IMR-90 (cell line): ENCODE measurements around the gene CAV3. TPM values are rescaled to one million over a fixed set of nuclear protein-coding genes. Genes with fewer than 3 reads are reported as not detected.

Experiments
- ATAC-seq: fragments of 200-7000 bp; cut with Tn5 transposase; 2 replicates; pipeline ENCODE4 v1.9.1; 2020; ENCODE audit warnings: low read depth, mild to moderate bottlenecking, moderate library complexity
- BruUV-seq: library from RNA; stranded (reverse); fragments of 400-500 nt; replicated peaks from 2 replicates; lab custom pipeline; 2021; lab: Mats Ljungman, UMichigan
- CTCF ChIA-PET: fragments of 300-600 bp; formaldehyde crosslinking; extraction: SDS; loops from one replicate; lab custom pipeline; 2021; ENCODE audit warnings: antibody characterized with exemption; lab: Yijun Ruan, JAX
- POLR2A ChIA-PET: fragments of 300-600 bp; sonication (Branson Sonifier 250); formaldehyde crosslinking; loops from one replicate; lab custom pipeline; 2022; ENCODE audit warnings: antibody characterized with exemption; ENCODE audit not compliant: unreplicated experiment; lab: Charles Lee
- DNase-seq: peaks from one replicate; pipeline ENCODE4 v3.0.0; 2013
- H2AFZ ChIP-seq: replicated peaks from 2 replicates; pipeline ENCODE3; 2013; ENCODE audit warnings: low read length, mild to moderate bottlenecking; ENCODE audit not compliant: poor library complexity
- H2AK5ac ChIP-seq: 2 replicates; pipeline ENCODE4 v1.6.1; 2013; ENCODE audit warnings: low read depth, low read length, inconsistent platforms
- H2AK9ac ChIP-seq: replicated peaks from 2 replicates; pipeline ENCODE3; 2013; ENCODE audit warnings: mild to moderate bottlenecking, low read depth, low read length, moderate library complexity; ENCODE audit not compliant: poor library complexity
- H2BK120ac ChIP-seq: 2 replicates; pipeline ENCODE4 v1.6.1; 2013; ENCODE audit warnings: low read depth, low read length, inconsistent platforms
- H2BK15ac ChIP-seq: 3 replicates; pipeline ENCODE4 v1.6.1; 2013; ENCODE audit warnings: low read depth, low read length, inconsistent platforms
- H2BK20ac ChIP-seq: 2 replicates; pipeline ENCODE4 v1.6.1; 2013; ENCODE audit warnings: low read depth, mild to moderate bottlenecking, inconsistent platforms, low read length, moderate library complexity
- H2BK5ac ChIP-seq: 2 replicates; pipeline ENCODE4 v1.6.1; 2013; ENCODE audit warnings: mild to moderate bottlenecking, low read depth, low read length, inconsistent platforms; ENCODE audit not compliant: poor library complexity, severe bottlenecking
- H3K14ac ChIP-seq: replicated peaks from 2 replicates; pipeline ENCODE4 v1.6.1; 2013; ENCODE audit warnings: low read depth, low read length, inconsistent platforms
- H3K18ac ChIP-seq: 2 replicates; pipeline ENCODE4 v1.6.1; 2013; ENCODE audit warnings: low read depth, low read length, control low read depth
- H3K23ac ChIP-seq: 2 replicates; pipeline ENCODE4 v1.6.1; 2013; ENCODE audit warnings: low read depth, low read length, inconsistent platforms
- H3K27ac ChIP-seq: 2 replicates; pipeline ENCODE4 v1.5.1; 2013; ENCODE audit warnings: mild to moderate bottlenecking, control low read depth, low read length; ENCODE audit not compliant: insufficient read depth
- H3K27me3 ChIP-seq: 2 replicates; pipeline ENCODE4 v1.6.1; 2013; ENCODE audit warnings: low read length; ENCODE audit not compliant: control insufficient read depth, insufficient read depth
- H3K36me3 ChIP-seq: 2 replicates; pipeline ENCODE4 v1.6.1; 2013; ENCODE audit warnings: low read length, mixed read lengths; ENCODE audit not compliant: control insufficient read depth, insufficient read depth
- H3K4ac ChIP-seq: 2 replicates; pipeline ENCODE4 v1.6.1; 2013; ENCODE audit warnings: low read depth, low read length, inconsistent platforms
- H3K4me1 ChIP-seq: 2 replicates; pipeline ENCODE4 v1.6.1; 2013; ENCODE audit warnings: low read length, mixed read lengths; ENCODE audit not compliant: control insufficient read depth, insufficient read depth
- H3K4me2 ChIP-seq: 2 replicates; pipeline ENCODE4 v1.6.1; 2013; ENCODE audit warnings: low read depth, mild to moderate bottlenecking, control low read depth, low read length, moderate library complexity
- H3K4me3 ChIP-seq: 2 replicates; pipeline ENCODE4 v1.5.1; 2013; ENCODE audit warnings: low read depth, mild to moderate bottlenecking, control low read depth, low read length, moderate library complexity; ENCODE audit not compliant: insufficient read depth
- H3K56ac ChIP-seq: 2 replicates; pipeline ENCODE4 v1.6.1; 2013; ENCODE audit warnings: low read length, inconsistent platforms; ENCODE audit not compliant: insufficient read depth; ENCODE audit errors: extremely low read depth
- H3K79me1 ChIP-seq, 2 experiments: 2 replicates each; pipeline ENCODE4 v1.6.1; 2013; ENCODE audit warnings: low read length in 2 of 2, inconsistent platforms in 1 of 2, low read depth in 1 of 2
- H3K9ac ChIP-seq: 2 replicates; pipeline ENCODE4 v1.6.1; 2013; ENCODE audit warnings: low read depth, low read length, control low read depth
- H3K9me1 ChIP-seq: 2 replicates; pipeline ENCODE4 v1.6.1; 2013; ENCODE audit warnings: low read length, inconsistent platforms; ENCODE audit not compliant: insufficient read depth
- H3K9me3 ChIP-seq: 2 replicates; pipeline ENCODE4 v1.6.1; 2013; ENCODE audit warnings: low read length; ENCODE audit not compliant: control insufficient read depth, insufficient read depth
- H4K20me1 ChIP-seq: 2 replicates; pipeline ENCODE4 v1.6.1; 2013; ENCODE audit warnings: low read length, inconsistent platforms; ENCODE audit not compliant: insufficient read depth
- H4K5ac ChIP-seq: 2 replicates; pipeline ENCODE4 v1.6.1; 2013; ENCODE audit warnings: mild to moderate bottlenecking, low read depth, low read length, control low read depth
- H4K8ac ChIP-seq, 2 experiments: 2 replicates each; pipeline ENCODE4 v1.6.1; 2013; ENCODE audit warnings: low read depth in 2 of 2, low read length in 2 of 2, control low read depth in 1 of 2, inconsistent platforms in 1 of 2
- H4K91ac ChIP-seq: 2 replicates; pipeline ENCODE4 v1.6.1; 2013; ENCODE audit warnings: low read depth, low read length, inconsistent platforms; ENCODE audit not compliant: insufficient read depth
- BHLHE40 ChIP-seq: fragments of 150-350 bp; IDR thresholded peaks from 2 replicates; pipeline ENCODE4 v1.6.1; 2016; ENCODE audit warnings: mild to moderate bottlenecking, low read depth, low read length
- CHD1 ChIP-seq: IDR thresholded peaks from 2 replicates; pipeline ENCODE4 v1.6.1; 2012; ENCODE audit warnings: low read depth, low read length, improper control_type of control experiment
- CTCF ChIP-seq: conservative IDR thresholded peaks from 2 replicates; pipeline ENCODE4 v1.5.1; 2012; ENCODE audit warnings: mild to moderate bottlenecking, low read depth, low read length, improper control_type of control experiment
- ELK1 ChIP-seq: fragments of 150-350 bp; IDR thresholded peaks from 2 replicates; pipeline ENCODE4 v1.6.1; 2016; ENCODE audit warnings: low read depth, mild to moderate bottlenecking, low read length, moderate library complexity, borderline replicate concordance
- FOS ChIP-seq: fragments of 150-350 bp; IDR thresholded peaks from 2 replicates; pipeline ENCODE4 v1.6.1; 2016; ENCODE audit warnings: low read depth, low read length
- MAFK ChIP-seq: IDR thresholded peaks from 2 replicates; pipeline ENCODE4 v1.6.1; 2012; ENCODE audit warnings: low read depth, low read length, improper control_type of control experiment
- MAZ ChIP-seq: IDR thresholded peaks from 2 replicates; pipeline ENCODE4 v1.6.1; 2012; ENCODE audit warnings: low read depth, mild to moderate bottlenecking, low read length, improper control_type of control experiment, moderate library complexity, borderline replicate concordance
- MXI1 ChIP-seq: IDR thresholded peaks from 2 replicates; pipeline ENCODE4 v1.6.1; 2012; ENCODE audit warnings: low read depth, mild to moderate bottlenecking, low read length, moderate library complexity, borderline replicate concordance
- NFE2L2 ChIP-seq: fragments of 150-350 bp; IDR thresholded peaks from 2 replicates; pipeline ENCODE4 v1.6.1; 2016; ENCODE audit warnings: low read depth, mild to moderate bottlenecking, low read length
- POLR2A ChIP-seq: IDR thresholded peaks from 2 replicates; pipeline ENCODE4 v1.6.1; 2012; ENCODE audit warnings: mild to moderate bottlenecking, low read depth, low read length
- RAD21 ChIP-seq: IDR thresholded peaks from 2 replicates; pipeline ENCODE4 v1.6.1; 2012; ENCODE audit warnings: low read length, improper control_type of control experiment
- RCOR1 ChIP-seq: IDR thresholded peaks from 2 replicates; pipeline ENCODE4 v1.6.1; 2012; ENCODE audit warnings: mild to moderate bottlenecking, low read length, improper control_type of control experiment; ENCODE audit not compliant: insufficient replicate concordance
- RFX5 ChIP-seq: IDR thresholded peaks from 2 replicates; pipeline ENCODE4 v1.8.0; 2012; ENCODE audit warnings: low read depth, mild to moderate bottlenecking, low read length, moderate library complexity
- USF2 ChIP-seq: fragments of 150-350 bp; IDR thresholded peaks from 2 replicates; pipeline ENCODE4 v1.6.1; 2017; ENCODE audit warnings: mild to moderate bottlenecking, antibody characterized with exemption, low read length, low read depth
- WGBS, 2 experiments: methylation state at CpG; one replicate each; pipeline versions ENCODE4 v1.1.5 to v1.1.7; 2013; ENCODE audit warnings: missing lambda C conversion rate in 2 of 2; ENCODE audit not compliant: insufficient read length in 1 of 2; ENCODE audit errors: extremely low coverage in 2 of 2; 5-methylcytosine and 5-hydroxymethylcytosine counted together
- dilution Hi-C: fragments of 300-500 bp; cut with HindIII; formaldehyde crosslinking; loops from one replicate; pipeline ENCODE4 v1.14.3; 2018; ENCODE audit warnings: low sequenced_read_pairs; ENCODE audit not compliant: unreplicated experiment
- in situ Hi-C: fragments of 300-500 bp; cut with MboI; formaldehyde crosslinking; loops from 3 replicates; pipeline ENCODE4 v1.14.3; 2019; ENCODE audit warnings: low sequenced_read_pairs, inconsistent platforms, mixed read lengths
- intact Hi-C: fragments of 100-400 bp; cut with micrococcal nuclease; formaldehyde crosslinking; loops from 2 replicates; pipeline ENCODE4 v1.10.0; 2022
- polyA plus RNA-seq, 3 experiments: library from polyadenylated mRNA; depleted of rRNA; stranded (reverse); fragments of >200 nt; gene quantifications; 2 replicates each; pipeline ENCODE4 v1.2.3, GENCODE V29; 2012; ENCODE audit warnings: low replicate concordance in 1 of 3
- total RNA-seq: library from RNA; depleted of rRNA; stranded (reverse); fragments of >200 nt; gene quantifications from 2 replicates; pipeline ENCODE4 v1.2.3, GENCODE V29; 2012

Gene CAV3
- total and polyA plus RNA-seq, 2 of the 4 experiments (the other 2 are of a cell fraction) = 0.17 to 0.36 TPM

- peaks cover 6% of the 10 kb centered on the region; the same call in 1 of the 2 replicates for H3K4me1 ChIP-seq
- no peaks in the 10 kb centered on the region for H3K9me3 ChIP-seq
- DNase-seq = no peak
- H3K23ac ChIP-seq = no peak overlapping the region
- ChIA-PET POLR2A (no interaction called here), CTCF (interaction anchor here (1.8 kb wide), 1 partner anchor 188 kb away, joined by 10 read pairs; no protein-coding TSS in a partner anchor)
- no peak overlapping the region for H3K56ac ChIP-seq
- no peak overlapping the region for H3K9ac ChIP-seq
- H3K14ac ChIP-seq = no peak overlapping the region
- no peaks in the 10 kb centered on the region for H3K36me3 ChIP-seq
- in situ Hi-C loops = loop anchor here (25.0 kb wide), 1 partner anchor 294 kb away; no protein-coding TSS in a partner anchor
- peak overlapping the region; percentile 7; the same call in 1 of the 2 replicates for H4K91ac ChIP-seq
- peak overlapping the region; percentile 12; the same call in 1 of the 2 replicates for H3K4ac ChIP-seq
- H4K5ac ChIP-seq = no peak overlapping the region
- H2BK120ac ChIP-seq = peak overlapping the region; percentile 43
- H2BK20ac ChIP-seq = no peak overlapping the region
- 20% methylated on average over 43 of the region's 74 CpGs; no CpG with 5 or more reads in 1 of the 2 experiments for WGBS, 2 experiments
- no peaks in the 10 kb centered on the region for H3K79me1 ChIP-seq
- no peak overlapping the region for H2BK15ac ChIP-seq
- dilution Hi-C loops = no loop called here
- H3K4me2 ChIP-seq = peak overlapping the region; percentile 87
- H2BK5ac ChIP-seq = no peak overlapping the region
- H3K9me1 ChIP-seq = no peaks in the 10 kb centered on the region
- no peak overlapping the region for H2AK5ac ChIP-seq
- peak overlapping the region in 1 of 2 experiments; percentile 46; a peak in 1 of 4 replicates for H4K8ac ChIP-seq
- intact Hi-C loops = loop anchor here (2.0 to 5.0 kb wide), 2 partner anchors 106 to 195 kb away; partner anchors contain the start of gene RAD18
- no peak overlapping the region for H3K18ac ChIP-seq
- peak overlapping the region; percentile 88 for H2AFZ ChIP-seq
- peak overlapping the region; percentile 82; the same call in 1 of the 2 replicates for H3K4me3 ChIP-seq
- H3K27me3 ChIP-seq = peaks cover 21% of the 10 kb centered on the region; the same call in 1 of the 2 replicates
- no peak overlapping the region for H3K27ac ChIP-seq
- H4K20me1 ChIP-seq = no peaks in the 10 kb centered on the region
- BruUV-seq = no TSS peak
- peak overlapping the region; percentile 55 for H2AK9ac ChIP-seq
- no peak for ATAC-seq
- TF ChIP-seq RCOR1 (no peak), CTCF (no peak), MAFK (no peak), BHLHE40 (no peak), POLR2A (no peak), RFX5 (no peak), NFE2L2 (no peak), USF2 (no peak), RAD21 (no peak), MXI1 (no peak), ELK1 (no peak), FOS (no peak), CHD1 (no peak), MAZ (no peak)
Measured at GRCh38 chr3:8767667-8768363, 34.2 kb downstream of the CAV3 start.
